ENCODE results near the gene MEGF6.

The MEGF6 gene

GRCh38 chr1:3496916-3497315 lies 114.4 kb downstream of the MEGF6 start:
- TF ChIP-seq ARNTL (CRISPR knock-in tag; IDR thresholded peaks at IDR 0.05; ENCODE audit: borderline replicate concordance, low read depth) (no peak), ZFP3 (CRISPR knock-in tag; IDR thresholded peaks at IDR 0.05) (no peak), PPARA (CRISPR knock-in tag; IDR thresholded peaks at IDR 0.05; ENCODE audit: borderline replicate concordance) (no peak), TCF4 (CRISPR knock-in tag; IDR thresholded peaks at IDR 0.05; ENCODE audit: borderline replicate concordance) (no peak), RARB (CRISPR knock-in tag; IDR thresholded peaks at IDR 0.05) (no peak), ZFP30 (CRISPR knock-in tag; IDR thresholded peaks at IDR 0.05) (no peak), CSRNP3 (CRISPR knock-in tag; IDR thresholded peaks at IDR 0.05) (no peak), ZNF8 (CRISPR knock-in tag; IDR thresholded peaks at IDR 0.05) (no peak), GLIS3 (CRISPR knock-in tag; IDR thresholded peaks at IDR 0.05) (no peak), ZNF565 (CRISPR knock-in tag; conservative IDR thresholded peaks at IDR 0.05; ENCODE audit: low read depth) (no peak), OSR1 (CRISPR knock-in tag; IDR thresholded peaks at IDR 0.05) (no peak), ZC3H10 (CRISPR knock-in tag; IDR thresholded peaks at IDR 0.05) (no peak), ZNF70 (CRISPR knock-in tag; IDR thresholded peaks at IDR 0.05) (no peak), PATZ1 (CRISPR knock-in tag; IDR thresholded peaks at IDR 0.05; ENCODE audit: borderline replicate concordance) (no peak), ISL1 (CRISPR knock-in tag; IDR thresholded peaks at IDR 0.05) (no peak)
- TF ChIP-seq, protein P1, sequence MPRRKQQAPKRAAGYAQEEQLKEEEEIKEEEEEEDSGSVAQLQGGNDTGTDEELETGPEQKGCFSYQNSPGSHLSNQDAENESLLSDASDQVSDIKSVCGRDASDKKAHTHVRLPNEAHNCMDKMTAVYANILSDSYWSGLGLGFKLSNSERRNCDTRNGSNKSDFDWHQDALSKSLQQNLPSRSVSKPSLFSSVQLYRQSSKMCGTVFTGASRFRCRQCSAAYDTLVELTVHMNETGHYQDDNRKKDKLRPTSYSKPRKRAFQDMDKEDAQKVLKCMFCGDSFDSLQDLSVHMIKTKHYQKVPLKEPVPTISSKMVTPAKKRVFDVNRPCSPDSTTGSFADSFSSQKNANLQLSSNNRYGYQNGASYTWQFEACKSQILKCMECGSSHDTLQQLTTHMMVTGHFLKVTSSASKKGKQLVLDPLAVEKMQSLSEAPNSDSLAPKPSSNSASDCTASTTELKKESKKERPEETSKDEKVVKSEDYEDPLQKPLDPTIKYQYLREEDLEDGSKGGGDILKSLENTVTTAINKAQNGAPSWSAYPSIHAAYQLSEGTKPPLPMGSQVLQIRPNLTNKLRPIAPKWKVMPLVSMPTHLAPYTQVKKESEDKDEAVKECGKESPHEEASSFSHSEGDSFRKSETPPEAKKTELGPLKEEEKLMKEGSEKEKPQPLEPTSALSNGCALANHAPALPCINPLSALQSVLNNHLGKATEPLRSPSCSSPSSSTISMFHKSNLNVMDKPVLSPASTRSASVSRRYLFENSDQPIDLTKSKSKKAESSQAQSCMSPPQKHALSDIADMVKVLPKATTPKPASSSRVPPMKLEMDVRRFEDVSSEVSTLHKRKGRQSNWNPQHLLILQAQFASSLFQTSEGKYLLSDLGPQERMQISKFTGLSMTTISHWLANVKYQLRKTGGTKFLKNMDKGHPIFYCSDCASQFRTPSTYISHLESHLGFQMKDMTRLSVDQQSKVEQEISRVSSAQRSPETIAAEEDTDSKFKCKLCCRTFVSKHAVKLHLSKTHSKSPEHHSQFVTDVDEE (CRISPR knock-in tag; IDR thresholded peaks at IDR 0.05), result no peak
- TF ChIP-seq, protein P2, sequence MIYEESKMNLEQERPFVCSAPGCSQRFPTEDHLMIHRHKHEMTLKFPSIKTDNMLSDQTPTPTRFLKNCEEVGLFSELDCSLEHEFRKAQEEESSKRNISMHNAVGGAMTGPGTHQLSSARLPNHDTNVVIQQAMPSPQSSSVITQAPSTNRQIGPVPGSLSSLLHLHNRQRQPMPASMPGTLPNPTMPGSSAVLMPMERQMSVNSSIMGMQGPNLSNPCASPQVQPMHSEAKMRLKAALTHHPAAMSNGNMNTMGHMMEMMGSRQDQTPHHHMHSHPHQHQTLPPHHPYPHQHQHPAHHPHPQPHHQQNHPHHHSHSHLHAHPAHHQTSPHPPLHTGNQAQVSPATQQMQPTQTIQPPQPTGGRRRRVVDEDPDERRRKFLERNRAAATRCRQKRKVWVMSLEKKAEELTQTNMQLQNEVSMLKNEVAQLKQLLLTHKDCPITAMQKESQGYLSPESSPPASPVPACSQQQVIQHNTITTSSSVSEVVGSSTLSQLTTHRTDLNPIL (CRISPR knock-in tag; IDR thresholded peaks at IDR 0.05; ENCODE audit: low read depth), result no peak
- ATAC-seq, result no peak

DNA sequence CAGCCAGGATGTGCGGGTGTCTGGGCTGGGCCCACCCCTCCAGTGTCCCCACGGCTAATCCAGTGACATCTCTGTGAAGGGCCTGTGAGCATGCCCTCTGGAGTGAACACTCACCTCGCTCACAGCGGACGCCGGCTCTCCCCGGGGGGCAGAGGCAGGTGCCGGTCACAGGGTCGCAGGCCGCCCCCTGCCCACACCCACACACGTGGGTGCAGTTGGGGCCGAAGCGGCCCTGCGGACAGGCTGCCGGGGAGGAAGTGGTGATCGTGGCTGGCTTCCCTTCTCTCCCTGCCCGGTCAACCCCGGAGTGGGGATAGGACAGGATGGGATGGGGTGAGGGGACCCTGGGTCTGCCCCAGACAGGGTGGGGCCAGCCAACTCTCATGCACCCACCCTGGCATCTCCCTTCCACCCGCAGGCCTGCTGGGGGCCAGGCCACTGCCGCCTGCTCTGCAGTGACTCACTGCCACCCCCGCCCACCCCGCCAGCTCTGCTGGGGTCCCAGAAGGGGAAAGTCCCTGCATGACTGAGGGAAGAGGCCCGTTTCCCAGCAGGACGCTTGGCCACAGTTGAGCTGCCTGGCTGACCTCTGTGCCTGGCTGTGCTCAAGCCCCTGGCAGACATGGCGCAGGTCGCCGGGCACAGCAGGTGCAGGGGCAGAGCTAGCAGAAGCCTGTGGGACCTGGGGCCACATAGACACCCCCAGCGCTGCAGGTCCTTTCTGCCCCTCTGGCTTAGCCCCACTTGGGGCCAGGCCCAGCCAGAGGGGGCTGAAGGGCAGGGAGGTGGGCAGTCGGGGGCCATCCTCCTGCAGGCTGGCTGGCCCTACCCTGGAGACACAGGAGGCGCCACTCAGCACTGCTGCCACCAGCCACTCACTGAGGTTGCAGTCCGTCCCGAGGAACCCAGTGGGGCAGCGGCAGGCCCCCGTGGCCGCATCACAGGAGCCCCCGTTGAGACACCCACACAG lies 115.2 kb downstream of the MEGF6 start:
- TF ChIP-seq ZNF565 (CRISPR knock-in tag; conservative IDR thresholded peaks at IDR 0.05; ENCODE audit: low read depth) (no peak), PATZ1 (CRISPR knock-in tag; IDR thresholded peaks at IDR 0.05; ENCODE audit: borderline replicate concordance) (no peak), RARB (CRISPR knock-in tag; IDR thresholded peaks at IDR 0.05) (no peak), ZFP3 (CRISPR knock-in tag; IDR thresholded peaks at IDR 0.05) (no peak), CSRNP3 (CRISPR knock-in tag; IDR thresholded peaks at IDR 0.05) (no peak), ESRRG (CRISPR knock-in tag; IDR thresholded peaks at IDR 0.05) (no peak), SNAI2 (CRISPR knock-in tag; IDR thresholded peaks at IDR 0.05) (no peak), TCF4 (CRISPR knock-in tag; IDR thresholded peaks at IDR 0.05; ENCODE audit: borderline replicate concordance) (no peak), BACH2 (CRISPR knock-in tag; IDR thresholded peaks at IDR 0.05; ENCODE audit: borderline replicate concordance) (no peak)
- TF ChIP-seq, protein P1 (CRISPR knock-in tag; IDR thresholded peaks at IDR 0.05), result no peak
- no peak for ATAC-seq

All from SK-N-SH treated with all-trans-retinoic acid at 6 μM for 48 hours (cell line).